Stimulated activated CD8-positive, alpha-beta memory T cell treated with anti-CD3 and anti-CD28 coated beads, Interleukin-15, amount 100 ng/mL, for 24 hours (primary cell): Measurements from ENCODE around the gene CORO1C.
"Not testable (repeated sequence)": the region's sequence is repeated elsewhere in the genome, so short reads cannot be mapped to it uniquely, and the experiment has no call there.

Source experiments
- DNase-seq: peaks from one replicate; pipeline ENCODE4 v3.0.0-alpha.2; 2020; ENCODE audit warnings: low read depth

Gene CORO1C

GRCh38 chr12:108633534-108634248 is 97.6 kb downstream of the CORO1C start, which contains the start of gene SELPLG:
SELPLG (minus strand) TSS chr12:108633894; CDS start chr12:108624307, 9,587 bp downstream.
- DNase-seq = peak; percentile 52

GRCh38 chr12:108633081-108633533 is 98.2 kb downstream of the CORO1C start:
- no peak for DNase-seq

- DNase-seq = not testable (repeated sequence)
Measured at GRCh38 chr12:108631261-108631660, 100.1 kb downstream of the CORO1C start.

DNA sequence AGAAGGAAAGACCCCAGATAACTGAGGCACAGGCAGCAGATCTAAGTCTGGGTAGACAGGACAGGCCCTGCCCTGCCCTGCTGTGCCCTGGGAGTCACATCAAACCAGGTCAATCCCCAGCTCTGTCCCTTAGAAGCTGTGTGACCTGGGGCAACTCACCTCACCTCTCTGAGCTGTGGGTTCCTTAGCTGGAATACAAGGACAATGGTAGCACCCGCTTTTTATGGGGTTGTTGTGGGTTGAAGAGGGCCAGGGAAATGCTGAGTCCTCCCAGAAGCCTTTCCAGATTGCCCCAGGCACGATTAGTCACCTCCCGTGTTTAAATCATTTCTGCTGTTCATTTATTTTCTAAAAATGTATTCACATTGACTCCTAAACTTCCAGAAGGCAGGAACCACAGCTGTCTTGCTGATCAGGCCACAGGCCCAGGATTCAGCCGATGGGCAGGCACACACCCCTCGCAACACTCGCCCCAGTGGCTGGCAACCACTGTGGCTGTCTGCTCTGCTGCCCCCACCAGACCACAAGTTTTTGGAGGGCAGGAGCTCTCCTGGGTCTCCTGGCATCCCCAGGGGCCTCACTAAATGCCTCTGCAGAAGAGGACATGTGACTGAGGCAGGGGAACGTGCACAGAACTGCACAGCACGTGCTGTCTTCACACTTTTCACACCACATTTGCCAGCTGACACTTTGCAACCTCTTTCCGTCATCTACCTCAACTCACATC is 100.7 kb downstream of the CORO1C start:
- DNase-seq = no peak

DNA sequence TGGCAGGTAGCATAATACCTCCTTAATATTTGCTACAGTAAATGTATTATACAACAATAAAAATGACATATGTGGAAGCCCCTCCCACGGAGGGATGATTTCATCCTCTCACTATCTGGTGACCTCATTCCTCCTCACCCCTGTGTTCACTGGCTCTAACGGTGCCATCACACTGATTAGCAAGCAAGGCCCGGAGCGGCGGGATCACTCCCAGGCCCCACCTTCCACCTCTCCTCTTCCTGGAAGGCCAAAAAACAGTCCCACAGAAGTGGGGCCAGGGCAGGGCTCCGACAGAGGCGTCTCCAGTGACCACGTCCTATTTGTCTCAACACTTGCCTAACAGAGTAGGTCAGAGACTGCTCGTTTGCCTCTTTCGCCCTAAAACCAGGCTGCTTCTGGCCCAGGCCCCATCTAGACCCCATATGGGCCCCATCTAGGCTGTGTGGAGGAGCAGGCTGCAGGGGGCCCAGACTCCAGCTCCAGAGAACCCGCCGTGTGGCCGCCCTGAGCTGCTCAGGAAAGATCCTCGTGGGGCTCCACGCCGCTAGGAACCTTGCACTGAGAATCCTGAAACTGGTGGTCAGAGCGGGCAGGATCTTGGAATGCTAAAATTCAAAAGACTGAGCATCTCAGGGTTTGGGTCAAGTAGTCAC is 101.4 kb downstream of the CORO1C start:
- no peak for DNase-seq

DNA sequence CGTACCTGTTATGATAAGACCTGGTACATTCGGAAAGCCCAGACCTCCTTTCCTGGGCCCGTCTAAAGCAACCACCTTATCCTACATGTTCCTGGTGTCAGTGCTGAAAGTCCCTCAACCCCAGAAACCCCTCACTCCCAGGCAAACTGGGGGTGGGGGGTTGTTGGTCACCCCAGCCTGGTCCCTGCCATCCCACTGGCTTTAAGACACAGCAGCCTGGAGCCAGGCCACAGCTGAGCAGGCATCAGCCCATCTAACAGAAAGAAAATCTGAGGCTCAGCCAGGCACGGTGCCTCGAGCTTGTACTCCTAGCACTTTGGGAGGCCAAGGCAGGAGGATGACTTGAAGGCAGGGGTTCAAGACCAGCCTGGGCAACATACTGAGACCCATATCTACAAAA is 102.2 kb downstream of the CORO1C start:
- DNase-seq = no peak

DNA sequence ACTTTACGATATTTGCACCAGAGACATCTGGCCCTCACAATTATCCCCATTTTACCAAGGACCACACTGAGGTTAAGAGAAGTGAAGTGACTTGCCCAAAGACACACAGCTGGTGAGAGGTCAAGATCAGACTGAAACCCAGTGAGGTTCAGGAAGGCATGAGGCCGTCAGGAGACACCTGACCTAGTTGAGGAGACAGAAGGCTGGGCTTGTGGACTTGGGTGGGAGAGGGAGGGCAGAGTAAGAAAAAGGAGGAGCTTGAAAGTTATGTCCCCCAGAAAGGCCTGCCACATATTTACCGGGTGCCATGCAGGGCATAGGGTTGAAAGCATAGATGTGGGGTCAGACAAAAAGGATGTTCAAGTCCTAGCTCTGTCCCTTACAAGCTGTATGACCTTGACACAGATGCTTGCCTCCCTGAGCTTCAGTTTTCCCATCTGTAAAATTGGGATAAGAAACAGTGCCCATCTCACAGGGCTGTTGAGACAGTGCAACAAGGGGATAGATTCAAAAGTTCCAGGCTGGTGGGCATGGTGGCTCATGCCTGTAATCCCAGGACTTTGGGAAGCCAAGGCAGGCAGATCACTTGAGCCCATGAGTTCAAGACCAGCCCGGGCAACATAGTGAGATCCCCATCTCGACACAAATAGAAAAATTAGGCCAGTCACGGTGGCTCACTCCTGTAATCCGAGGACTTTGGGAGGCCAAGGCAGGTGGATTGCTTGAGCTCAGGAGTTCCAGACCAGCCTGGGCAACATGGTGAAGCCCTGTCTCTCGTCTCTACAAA is 104.0 kb downstream of the CORO1C start:
- DNase-seq = no peak

DNA sequence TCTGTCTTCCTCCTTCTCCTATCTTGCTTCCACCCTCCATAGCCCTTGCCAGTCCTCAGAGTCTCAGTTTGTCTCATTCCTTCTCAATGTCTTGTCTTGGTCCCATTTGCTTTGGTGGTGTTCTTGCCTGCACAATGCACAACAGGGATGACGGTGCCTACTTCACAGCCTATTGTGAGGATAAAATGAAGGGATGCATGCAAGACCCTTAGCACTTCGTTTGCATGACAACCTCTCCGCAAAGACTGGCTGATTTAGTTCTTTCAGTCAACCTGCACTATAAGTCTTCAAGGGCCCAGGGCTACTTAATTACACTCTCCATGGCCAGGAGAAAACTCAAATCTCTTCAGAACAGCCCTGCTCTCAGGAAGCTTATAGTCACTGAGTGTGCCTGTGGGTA is 106.1 kb downstream of the CORO1C start:
- DNase-seq = no peak

GRCh38 chr12:108623577-108623976 is 107.7 kb downstream of the CORO1C start:
- no peak for DNase-seq

DNA sequence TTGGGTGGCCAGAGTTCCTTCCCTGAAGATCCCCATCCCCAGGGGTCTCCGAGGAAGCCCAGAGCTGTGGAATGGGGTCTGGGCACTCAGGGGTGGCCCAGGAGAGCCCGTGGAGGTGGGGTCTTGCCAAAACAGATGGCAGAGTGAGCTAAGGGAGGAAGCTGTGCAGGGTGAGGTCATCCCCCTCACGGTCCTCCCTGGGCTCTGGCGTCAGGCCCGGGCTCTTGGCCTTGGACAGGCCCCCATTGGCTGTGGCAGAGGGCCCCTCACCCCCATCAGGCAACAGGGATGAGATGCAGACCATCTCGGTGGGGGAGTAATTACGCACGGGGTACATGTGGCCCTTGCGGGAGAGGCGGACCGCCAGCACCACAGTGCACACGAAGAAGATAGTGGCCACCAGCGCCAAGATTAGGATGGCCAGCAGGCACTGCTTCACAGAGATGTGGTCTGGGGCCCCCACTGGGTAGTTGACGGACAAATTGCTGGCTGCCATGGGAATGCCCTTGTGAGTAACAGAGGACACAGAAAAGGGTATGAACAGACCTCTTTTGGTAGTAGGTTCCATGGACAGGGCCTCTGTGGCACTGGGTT is 108.3 kb downstream of the CORO1C start:
- no peak for DNase-seq

DNA sequence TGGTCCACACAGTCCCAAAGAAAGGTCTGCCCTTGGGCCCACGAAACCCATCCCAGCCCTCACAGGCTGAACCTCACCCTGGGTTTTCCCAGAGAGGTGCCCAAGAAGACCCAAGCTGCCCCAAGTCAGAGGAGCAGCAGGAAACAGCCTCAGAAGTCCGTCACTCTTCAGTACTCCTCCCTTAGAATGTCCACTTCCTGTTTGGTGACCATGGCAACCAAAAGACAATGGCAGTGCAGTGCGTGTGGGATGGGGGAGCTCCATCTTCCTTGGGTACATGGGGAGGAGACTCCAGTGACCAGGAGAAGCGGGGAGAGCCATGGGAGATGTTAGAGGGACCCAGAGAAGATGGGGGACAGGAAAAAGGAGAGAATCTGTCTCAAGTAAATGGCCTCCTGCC is 108.9 kb downstream of the CORO1C start:
- DNase-seq = no peak

- DNase-seq = no peak
Measured at GRCh38 chr12:108621161-108621560, 110.2 kb downstream of the CORO1C start.

- no peak for DNase-seq
Measured at GRCh38 chr12:108620236-108620879, 111.0 kb downstream of the CORO1C start.

DNA sequence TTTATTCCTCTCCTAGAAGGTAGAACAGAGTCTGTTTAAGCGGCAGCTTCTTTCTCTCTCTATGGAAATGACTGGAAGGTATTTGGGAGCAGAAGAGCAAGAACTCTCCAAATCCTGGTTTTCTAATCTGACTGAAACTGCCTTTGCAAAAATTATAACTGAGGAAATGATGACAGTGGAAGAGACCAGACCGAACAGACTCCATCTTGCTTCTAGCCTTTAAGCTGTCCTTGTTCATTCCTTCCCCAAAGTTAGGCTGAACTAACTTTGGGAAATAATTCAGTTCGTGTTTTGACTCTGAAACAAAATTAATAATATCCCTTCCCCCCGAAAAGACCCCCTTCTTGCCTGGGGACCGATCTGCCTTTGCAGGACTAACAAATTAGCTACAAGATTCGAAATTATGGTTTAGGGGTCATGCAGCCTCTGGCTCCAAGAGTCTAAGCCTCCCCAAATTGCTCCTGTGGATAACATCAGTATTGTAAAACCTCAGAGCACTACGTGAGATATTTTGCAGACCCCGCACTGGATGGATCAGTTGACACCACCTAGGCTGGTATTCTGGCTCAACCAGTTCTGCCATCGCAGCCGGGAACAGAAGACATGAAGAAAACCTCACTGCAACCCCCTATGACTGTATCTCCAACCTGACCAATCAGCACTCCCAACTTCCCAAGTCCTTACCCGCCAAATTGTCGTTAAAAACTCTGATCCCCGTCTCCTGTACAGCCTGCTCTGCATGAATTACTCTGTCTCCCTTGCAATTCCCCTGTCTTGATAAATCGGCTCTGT is 111.8 kb downstream of the CORO1C start:
- DNase-seq = no peak

DNA sequence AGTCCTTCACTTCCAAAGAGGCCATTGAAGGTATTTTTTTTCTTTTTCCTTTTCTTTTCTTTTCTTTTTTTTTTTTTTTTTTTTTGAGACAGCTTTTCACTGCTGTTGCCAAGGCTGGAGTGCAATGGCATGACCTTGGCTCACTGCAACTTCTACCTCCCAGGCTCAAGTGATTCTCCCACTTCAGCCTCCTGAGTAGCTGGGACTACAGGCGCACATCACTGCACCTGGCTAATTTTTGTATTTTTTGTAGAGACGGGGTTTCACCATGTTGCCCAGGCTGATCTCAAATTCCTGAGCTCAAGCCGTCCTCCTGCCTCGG is 112.4 kb downstream of the CORO1C start:
- DNase-seq = not testable (repeated sequence)

DNA sequence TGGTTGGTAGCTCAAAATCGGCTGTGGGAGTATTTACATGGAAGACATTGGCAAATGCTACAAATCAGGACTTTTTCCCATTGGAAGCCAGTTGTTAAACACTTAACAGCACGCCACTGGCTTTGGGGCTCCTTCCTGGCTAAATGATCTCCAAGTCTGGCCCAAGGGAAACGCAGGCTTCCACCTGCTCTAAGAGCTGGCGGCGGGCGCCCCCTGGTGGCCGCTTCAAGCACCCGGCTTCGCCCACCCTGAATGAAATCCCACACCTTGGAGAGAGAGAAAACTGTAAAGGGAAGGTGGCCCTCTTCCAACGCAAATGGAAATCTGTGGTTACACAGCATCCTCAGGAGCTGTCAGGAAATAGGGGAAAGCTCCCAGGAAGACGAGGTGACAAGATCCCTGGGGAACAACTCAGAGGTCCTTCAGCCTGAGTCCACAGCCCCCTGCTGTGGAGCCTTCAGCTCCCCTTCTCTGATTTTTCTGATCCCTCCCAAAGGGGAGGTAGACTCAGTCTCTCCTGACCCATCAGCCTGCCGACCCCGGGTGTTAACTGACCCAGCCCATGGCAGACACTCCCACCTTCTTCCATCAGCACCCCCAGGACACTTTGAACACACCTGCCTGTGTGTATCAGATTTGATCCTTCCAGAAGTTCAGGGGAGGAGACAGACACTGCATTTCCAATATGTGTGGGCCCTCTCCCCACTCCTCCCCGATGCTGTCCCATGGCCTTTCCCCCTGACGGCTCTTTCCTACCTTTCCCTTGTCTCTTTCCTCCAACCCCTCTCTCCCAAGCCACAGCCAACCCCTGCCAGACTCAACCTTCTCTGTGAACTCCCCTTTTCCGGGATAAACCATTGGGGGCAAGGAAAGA is 113.0 kb downstream of the CORO1C start:
- peak; percentile 64 for DNase-seq

DNA sequence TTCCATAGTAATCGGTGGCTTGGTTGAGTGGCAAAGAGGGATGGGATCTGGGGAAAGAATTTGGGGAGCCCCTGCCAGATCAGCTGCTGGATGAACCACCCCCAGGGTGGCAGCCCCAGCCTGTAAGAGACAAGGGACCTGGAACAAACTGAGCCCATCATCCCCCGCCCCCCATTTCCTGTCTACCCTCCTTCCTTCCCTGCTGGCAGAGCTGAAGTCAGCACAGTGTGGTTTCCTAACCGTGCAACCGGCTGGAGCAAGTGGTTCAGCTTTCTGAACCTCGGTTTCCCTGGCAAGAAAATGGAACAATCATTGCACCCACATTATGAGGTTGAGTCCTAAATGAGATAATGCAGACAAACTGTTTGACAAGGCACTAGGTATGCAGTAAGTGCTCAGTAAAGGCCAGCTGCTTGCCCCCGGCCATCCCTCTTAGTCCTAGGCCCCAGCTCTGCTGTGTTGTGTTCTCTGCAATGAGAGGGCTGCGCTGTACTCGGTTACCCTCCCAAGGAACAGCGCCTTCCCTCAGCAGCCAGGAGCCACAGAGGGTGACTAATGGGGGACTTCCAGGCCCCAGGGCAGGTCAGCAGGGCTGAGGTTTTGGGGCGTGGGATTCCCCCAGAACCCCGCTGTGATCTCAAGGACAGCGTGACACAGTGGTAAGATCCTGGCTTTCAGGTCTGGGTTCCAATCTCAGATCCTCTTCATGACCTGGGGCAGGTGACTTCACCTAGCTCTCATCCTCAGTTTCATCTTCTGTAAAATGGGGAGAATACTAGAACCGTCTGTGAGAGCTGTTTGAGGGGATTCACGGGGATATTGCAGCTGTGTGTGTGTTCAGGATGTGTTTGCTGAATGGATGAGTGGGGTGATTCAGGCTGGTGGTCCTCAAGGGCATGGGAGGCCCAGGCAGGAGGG is 114.1 kb downstream of the CORO1C start:
- no peak for DNase-seq

DNA sequence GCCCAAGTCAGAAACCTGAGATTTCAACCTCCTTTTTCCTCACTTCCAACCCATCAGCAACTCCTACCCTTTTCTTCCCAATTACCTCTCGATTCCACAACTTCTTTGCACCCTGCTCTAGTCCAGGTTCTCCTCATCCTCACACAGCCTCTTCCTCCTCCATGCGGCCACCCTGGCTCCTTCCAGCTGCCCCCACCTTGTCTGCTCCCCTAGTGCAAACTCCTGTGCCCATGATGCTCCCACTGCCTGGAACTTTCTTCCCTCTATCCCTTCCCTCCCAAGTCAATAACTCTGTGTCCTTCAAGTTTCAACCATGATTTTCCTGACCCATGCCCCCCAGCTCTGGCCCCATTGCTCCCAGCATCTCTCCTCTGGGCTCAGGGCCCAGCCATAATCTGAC is 115.0 kb downstream of the CORO1C start:
- DNase-seq = no peak
